ENCODE measurements around the gene CA5B.

CA5B gene

DNA sequence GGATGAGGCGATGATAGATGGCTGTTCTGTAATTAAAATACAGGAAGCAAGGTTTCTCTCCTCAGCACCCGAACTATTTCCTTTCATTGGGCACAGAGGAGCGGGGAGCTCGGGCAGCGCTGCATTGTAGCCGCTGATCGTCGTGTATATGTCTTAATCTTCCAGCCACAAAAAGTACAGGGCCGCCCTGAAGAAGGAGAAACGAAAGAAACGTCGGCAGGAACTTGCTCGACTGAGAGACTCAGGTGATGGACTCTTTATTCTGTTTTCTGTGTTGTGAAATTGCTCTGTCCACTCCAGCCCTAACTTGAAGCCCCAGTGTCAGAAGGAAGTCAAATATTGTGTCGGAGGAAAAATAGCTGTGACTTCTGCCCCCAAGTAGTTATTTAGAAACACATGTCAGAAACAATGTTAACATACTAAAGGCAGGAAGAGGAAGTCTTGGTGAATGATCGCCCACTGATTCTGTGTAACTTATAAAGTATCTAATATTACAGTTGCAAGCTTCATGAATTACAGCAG is 52.8 kb downstream of the CA5B start:
- Histone ChIP-seq H3K27ac (ENCODE audit: low read depth, low read length) (peak overlapping the region; percentile 68), H3F3A (ENCODE audit: control insufficient read depth, insufficient read depth) (no peaks in the 10 kb centered on the region; the same call in 1 of the 2 replicates), H3K27me3 (ENCODE audit: control insufficient read depth, low read length) (no peaks in the 10 kb centered on the region), H3K9me2 (replicated peaks; ENCODE audit: control insufficient read depth, low read length) (no peaks in the 10 kb centered on the region), H3K36me3 (ENCODE audit: control insufficient read depth, low read length) (peaks cover 15% of the 10 kb centered on the region), H4K20me1 (ENCODE audit: control insufficient read depth, insufficient read depth, low read depth, low read length) (no peaks in the 10 kb centered on the region), H3K4me2 (ENCODE audit: low read length) (peak overlapping the region; percentile 74), H3K4me3 (ENCODE audit: low read length) (peak overlapping the region; percentile 87), H3K4me1 (ENCODE audit: control insufficient read depth, low read length) (peaks cover 5% of the 10 kb centered on the region; the same call in 1 of the 2 replicates), H3K79me2 (ENCODE audit: control insufficient read depth, low read length) (peaks cover 49% of the 10 kb centered on the region), H3K9me3 (ENCODE audit: control insufficient read depth, insufficient read depth, low read length) (no peaks in the 10 kb centered on the region)
- TF ChIP-seq EZH2phosphoT487 (IDR thresholded peaks at IDR 0.05; ENCODE audit: borderline replicate concordance, low read length): no peak
- TF ChIP-seq, protein P1, sequence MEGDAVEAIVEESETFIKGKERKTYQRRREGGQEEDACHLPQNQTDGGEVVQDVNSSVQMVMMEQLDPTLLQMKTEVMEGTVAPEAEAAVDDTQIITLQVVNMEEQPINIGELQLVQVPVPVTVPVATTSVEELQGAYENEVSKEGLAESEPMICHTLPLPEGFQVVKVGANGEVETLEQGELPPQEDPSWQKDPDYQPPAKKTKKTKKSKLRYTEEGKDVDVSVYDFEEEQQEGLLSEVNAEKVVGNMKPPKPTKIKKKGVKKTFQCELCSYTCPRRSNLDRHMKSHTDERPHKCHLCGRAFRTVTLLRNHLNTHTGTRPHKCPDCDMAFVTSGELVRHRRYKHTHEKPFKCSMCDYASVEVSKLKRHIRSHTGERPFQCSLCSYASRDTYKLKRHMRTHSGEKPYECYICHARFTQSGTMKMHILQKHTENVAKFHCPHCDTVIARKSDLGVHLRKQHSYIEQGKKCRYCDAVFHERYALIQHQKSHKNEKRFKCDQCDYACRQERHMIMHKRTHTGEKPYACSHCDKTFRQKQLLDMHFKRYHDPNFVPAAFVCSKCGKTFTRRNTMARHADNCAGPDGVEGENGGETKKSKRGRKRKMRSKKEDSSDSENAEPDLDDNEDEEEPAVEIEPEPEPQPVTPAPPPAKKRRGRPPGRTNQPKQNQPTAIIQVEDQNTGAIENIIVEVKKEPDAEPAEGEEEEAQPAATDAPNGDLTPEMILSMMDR (IDR thresholded peaks at IDR 0.05; ENCODE audit: low read depth, low read length, poor library complexity, severe bottlenecking): no peak

DNA sequence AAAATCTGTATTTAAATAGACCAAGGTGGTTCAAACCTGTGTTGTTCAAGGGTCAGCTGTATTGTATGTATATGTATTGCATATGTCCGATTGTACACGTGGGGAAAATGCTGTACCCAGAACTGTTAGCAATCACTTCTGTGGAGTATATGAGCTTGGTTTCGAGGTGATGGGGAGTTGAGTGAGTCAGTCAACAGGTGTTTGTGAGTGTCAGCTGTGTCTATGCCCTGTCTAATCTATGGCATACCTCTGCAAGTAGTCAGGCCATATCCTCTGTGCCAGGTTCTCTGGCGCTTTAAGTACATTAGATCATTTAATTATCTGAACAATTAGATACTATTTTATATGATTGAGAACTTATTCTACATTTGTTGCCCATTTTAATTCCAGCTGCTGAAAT is 59.6 kb downstream of the CA5B start:
- H4K20me1 ChIP-seq (ENCODE audit: control insufficient read depth, insufficient read depth, low read depth, low read length): no peaks in the 10 kb centered on the region

DNA sequence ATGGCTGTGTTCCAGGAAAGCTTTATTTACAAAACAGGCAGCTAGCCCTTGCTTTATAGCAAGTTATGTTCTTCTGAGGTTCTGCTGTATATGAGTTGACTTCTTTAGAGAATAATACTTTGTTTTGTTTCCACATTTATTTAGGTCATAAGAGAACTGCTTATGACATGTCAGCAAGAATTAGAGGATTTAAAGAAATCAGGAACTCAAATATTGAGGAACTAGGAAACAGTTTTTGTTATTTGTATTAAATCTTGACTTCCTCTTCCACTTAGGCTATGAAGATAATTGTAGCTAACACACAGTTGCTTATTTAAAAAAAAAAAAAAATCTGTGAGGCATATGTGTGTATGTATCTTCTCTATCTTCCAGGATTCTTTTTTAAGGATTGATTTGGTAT is 66.5 kb downstream of the CA5B start:
- peaks cover 23% of the 10 kb centered on the region for H3K36me3 ChIP-seq (ENCODE audit: control insufficient read depth, low read length)
- no peak overlapping the region for H3K4me2 ChIP-seq (ENCODE audit: low read length)
- no peaks in the 10 kb centered on the region for H4K20me1 ChIP-seq (ENCODE audit: control insufficient read depth, insufficient read depth, low read depth, low read length)

More for the DNA sequence above, 59.6 kb downstream of the CA5B start:
- H3K4me2 ChIP-seq (ENCODE audit: low read length): no peak overlapping the region
- H3K27ac ChIP-seq (ENCODE audit: low read depth, low read length): no peak overlapping the region
- no peak overlapping the region for H3K4me3 ChIP-seq (ENCODE audit: low read length)
- H3K9me2 ChIP-seq (replicated peaks; ENCODE audit: control insufficient read depth, low read length): no peaks in the 10 kb centered on the region
- peaks cover 15% of the 10 kb centered on the region for H3K36me3 ChIP-seq (ENCODE audit: control insufficient read depth, low read length)
- peaks cover 48% of the 10 kb centered on the region for H3K79me2 ChIP-seq (ENCODE audit: control insufficient read depth, low read length)
- H3K9me3 ChIP-seq (ENCODE audit: control insufficient read depth, insufficient read depth, low read length): no peaks in the 10 kb centered on the region
- no peaks in the 10 kb centered on the region; the same call in 1 of the 2 replicates for H3F3A ChIP-seq (ENCODE audit: control insufficient read depth, insufficient read depth)
- TF ChIP-seq, protein P1 (IDR thresholded peaks at IDR 0.05; ENCODE audit: low read depth, low read length, poor library complexity, severe bottlenecking): no peak
- TF ChIP-seq EZH2phosphoT487 (IDR thresholded peaks at IDR 0.05; ENCODE audit: borderline replicate concordance, low read length): no peak
- no peaks in the 10 kb centered on the region for H3K4me1 ChIP-seq (ENCODE audit: control insufficient read depth, low read length)
- H3K27me3 ChIP-seq (ENCODE audit: control insufficient read depth, low read length): no peaks in the 10 kb centered on the region

More for the DNA sequence above, 66.5 kb downstream of the CA5B start:
- no peaks in the 10 kb centered on the region for H3K4me1 ChIP-seq (ENCODE audit: control insufficient read depth, low read length)
- no peaks in the 10 kb centered on the region for H3K9me2 ChIP-seq (replicated peaks; ENCODE audit: control insufficient read depth, low read length)
- no peak overlapping the region for H3K27ac ChIP-seq (ENCODE audit: low read depth, low read length)
- H3K4me3 ChIP-seq (ENCODE audit: low read length): no peak overlapping the region
- no peaks in the 10 kb centered on the region for H3K79me2 ChIP-seq (ENCODE audit: control insufficient read depth, low read length)
- no peak for TF ChIP-seq EZH2phosphoT487 (IDR thresholded peaks at IDR 0.05; ENCODE audit: borderline replicate concordance, low read length)
- TF ChIP-seq, protein P1 (IDR thresholded peaks at IDR 0.05; ENCODE audit: low read depth, low read length, poor library complexity, severe bottlenecking): no peak
- H3K9me3 ChIP-seq (ENCODE audit: control insufficient read depth, insufficient read depth, low read length): no peaks in the 10 kb centered on the region
- H3K27me3 ChIP-seq (ENCODE audit: control insufficient read depth, low read length): no peaks in the 10 kb centered on the region
- H3F3A ChIP-seq (ENCODE audit: control insufficient read depth, insufficient read depth): no peaks in the 10 kb centered on the region

All from DOHH2 (cell line).